GM21786 (cell line): ENCODE results near the gene TNP1.

Experiments
- ATAC-seq: cut with Tn5 transposase; IDR thresholded peaks from one replicate; pipeline ENCODE4 v1.9.1; 2021; ENCODE audit not compliant: unreplicated experiment

The TNP1 gene, protein sequence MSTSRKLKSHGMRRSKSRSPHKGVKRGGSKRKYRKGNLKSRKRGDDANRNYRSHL

DNA sequence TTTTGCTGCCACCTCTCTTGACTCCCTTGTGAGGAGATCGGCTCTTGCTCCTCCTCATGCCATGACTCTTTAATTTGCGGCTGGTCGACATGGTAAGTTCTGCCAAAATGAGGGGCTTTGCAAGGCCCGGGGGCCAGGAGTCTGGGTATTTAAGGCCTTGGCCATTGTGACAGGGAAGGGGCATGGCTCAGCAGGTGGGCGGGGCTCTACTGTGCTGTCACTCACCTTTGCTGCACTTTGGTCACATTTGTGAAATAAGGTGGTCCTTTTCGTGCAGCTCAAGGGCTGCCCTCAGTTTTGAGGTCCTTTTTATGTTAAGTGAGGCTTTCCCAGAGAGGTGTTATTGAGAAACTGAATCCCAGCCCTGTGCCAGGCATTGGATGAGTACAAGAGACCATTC is at the start of gene TNP1:
Gene TNP1 (minus strand): TSS at position 121 of the 400 bp plus-strand sequence. CDS start 30 bp downstream, at position 91.
- ATAC-seq, result no peak

DNA sequence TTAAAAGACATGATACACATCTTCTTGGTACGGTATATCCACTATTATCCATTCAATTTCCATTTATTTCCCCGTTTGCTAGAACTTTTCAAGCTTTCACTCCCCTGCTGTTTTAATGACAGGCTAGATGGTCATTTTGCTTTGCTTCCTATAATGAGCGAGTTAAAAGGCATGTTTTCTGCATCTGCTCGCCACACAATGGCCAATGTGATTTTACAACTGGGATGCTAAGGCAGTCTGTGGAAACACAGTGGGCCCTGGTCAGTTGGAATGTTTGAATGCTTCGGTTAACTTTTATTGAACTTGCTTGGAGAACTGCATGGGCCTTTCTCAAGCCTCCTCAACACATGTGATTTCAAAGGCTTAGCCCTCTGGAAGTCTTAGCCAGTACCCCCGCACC is 48.4 kb upstream of the TNP1 start:
- ATAC-seq, result no peak

DNA sequence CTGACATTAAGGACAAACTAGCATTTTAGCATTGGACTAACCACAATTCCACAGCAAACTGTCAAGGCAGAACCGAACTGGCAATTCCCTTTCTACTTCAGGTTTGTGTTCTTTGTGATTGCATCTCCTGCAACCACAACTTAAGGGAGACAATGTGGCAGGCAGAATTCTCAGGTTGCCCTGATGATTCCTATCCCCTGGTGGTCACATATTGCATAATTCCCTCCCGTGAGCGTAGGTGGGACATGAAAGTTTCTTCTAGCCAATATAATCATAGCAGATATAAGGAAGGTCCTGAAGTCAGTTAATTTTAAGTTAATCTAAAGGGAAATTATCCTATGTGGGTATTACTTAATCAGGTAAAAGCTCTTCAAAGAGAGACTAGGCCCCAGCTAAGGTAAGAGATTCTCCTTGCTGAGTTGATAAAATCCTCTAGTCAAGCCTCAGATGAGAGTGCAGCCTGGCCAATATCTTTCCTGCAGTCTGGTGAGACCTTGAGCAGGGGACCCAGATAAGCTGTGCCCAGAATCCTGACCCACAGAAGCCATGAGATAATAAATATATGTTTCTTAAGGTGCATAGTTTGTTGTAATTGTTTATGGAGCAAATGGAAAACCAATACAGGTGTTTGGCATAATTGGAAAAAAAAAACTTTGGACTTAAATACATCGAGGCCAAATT is 45.9 kb upstream of the TNP1 start:
- no peak for ATAC-seq

DNA sequence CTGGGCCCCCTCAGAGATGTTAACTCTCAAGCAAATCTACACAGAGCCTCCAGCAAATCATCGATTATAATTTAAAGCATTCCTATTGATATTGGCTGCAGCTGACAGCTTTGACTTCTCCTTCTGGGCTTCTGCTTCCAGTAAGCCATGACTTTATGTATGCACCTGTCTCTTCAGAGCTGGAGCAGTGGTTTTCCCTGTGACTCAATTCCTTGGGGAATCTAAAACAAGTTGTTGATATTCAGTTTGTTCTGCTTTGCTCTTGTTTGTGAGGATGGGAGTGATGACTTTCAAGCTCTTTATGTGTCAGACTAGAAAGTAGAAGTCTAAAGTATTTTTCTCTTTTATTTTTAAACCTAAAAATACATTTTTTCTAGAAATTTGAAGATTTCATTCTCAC is 45.1 kb upstream of the TNP1 start:
- ATAC-seq, result no peak

DNA sequence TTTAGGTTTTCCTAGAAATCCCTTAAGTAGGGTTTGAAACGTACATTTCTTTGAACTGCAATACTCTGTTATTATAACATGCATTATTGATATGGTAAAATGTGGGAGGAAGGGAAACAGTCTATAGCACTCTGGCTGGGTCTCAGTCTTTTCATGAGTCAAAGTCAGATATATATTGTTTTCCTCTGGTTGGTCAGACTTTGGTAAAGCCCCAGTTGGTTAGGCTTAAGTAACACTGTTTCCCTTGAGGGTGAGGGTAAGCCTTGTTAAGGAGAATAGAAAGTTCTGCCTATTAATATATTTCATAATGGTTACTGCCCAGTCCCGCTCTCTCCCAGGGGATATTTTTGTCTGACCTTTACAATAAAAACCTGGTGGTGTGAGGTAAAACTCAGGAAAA is 44.7 kb upstream of the TNP1 start:
- ATAC-seq, result no peak

DNA sequence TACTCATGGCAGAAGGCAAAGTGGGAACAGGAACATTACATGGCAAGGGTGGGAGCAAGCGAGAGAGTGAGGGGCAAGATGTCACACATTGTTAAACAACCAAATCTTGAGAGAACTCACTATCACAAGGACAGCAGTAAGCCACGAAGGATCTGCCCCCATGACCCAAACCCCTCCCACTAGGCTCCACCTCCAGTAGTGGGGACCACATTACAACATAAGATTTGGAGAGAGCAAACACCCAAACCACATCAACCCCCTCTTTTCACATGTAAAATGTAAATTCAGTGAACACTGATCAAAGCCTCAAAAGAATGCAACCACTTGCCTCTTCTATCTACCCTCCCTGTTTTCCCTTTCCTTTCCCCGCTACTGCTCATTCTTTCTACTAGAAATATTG is 43.6 kb upstream of the TNP1 start:
- no peak for ATAC-seq

DNA sequence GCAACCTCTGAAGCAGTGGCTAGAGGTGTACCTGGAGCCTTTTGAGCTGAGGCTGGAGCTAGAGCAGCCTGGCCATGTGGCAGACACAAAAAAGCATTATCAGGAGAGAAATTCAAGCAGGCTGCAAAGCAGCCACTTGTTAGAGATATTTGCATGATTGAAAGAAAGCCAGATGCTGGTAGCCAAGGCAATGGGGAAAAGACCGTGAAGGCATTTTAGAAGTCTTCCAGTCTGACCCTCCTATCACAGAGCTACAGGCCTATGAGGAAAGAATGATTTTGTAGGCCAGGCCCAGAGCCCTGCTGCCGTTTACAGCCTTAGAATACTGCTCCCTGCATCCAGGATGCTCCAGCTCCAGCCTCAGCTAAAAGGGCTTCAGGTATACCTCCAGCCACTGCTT is 41.4 kb upstream of the TNP1 start:
- ATAC-seq, result no peak

DNA sequence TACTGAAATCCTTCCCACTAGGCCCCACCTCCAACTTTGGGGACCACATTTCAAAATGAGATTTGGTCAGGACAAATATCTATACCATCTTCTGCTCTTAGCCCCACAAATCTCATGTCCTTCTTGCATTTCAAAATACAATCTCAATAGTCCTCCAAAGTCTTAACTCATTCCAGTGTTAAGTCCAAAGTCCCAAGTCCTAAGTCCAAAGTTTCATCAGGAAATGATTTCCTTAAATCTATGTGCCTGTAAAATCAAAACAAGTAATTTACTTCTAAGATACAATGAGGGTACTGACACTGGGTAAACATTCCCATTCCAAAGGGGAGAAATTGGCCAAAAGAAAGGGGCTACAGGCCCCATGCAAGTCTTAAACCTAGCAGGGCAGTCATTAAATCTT is 40.5 kb upstream of the TNP1 start:
- ATAC-seq, result no peak

DNA sequence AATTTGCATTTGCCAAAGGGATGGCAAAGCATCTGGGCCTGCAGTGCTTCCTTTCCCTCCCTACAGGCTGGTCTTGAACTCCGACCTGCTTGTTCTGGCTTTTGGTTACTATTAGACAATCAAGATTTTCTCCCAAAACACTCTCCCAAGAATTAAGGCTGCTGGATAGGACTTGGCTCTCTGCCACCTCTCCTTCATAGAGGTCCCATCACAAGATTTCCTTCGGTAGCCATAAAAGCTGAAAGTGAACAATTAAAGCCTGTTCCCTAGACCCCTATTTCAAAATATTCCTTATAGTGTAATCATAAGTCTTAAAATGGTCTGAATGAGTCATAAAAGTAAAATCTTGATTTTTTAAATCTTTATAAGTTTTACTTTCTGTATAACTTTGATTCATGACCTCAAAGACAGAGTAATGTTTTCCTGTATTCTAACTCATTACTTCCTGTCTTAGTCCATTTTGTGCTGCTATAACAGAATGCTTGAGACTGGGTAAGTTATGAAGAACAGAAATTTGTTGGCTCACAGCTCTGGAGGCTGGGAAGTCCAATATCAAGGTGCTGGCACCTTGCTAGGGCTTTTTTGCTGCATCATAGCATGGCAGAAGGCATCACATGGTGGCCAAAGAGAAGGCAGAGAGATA is 37.8 kb upstream of the TNP1 start:
- no peak for ATAC-seq

DNA sequence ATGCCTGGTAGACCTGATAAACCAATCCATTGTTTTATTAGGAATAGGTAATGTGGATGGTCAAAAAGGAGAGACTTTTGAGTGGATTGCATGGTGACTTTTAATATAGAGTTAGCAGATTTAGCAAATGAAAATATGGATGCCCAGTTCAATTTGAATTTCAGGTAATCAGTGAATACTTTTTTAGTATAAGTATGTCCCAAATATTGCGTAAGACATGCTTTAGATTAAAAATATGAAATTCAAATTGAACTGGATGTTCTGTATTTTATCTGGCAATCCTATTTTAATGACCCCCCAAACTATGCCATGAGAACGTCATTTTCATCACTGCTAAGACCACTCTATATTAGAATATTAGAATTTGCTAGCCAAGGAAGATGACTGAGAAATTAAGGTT is 30.3 kb upstream of the TNP1 start:
- no peak for ATAC-seq

DNA sequence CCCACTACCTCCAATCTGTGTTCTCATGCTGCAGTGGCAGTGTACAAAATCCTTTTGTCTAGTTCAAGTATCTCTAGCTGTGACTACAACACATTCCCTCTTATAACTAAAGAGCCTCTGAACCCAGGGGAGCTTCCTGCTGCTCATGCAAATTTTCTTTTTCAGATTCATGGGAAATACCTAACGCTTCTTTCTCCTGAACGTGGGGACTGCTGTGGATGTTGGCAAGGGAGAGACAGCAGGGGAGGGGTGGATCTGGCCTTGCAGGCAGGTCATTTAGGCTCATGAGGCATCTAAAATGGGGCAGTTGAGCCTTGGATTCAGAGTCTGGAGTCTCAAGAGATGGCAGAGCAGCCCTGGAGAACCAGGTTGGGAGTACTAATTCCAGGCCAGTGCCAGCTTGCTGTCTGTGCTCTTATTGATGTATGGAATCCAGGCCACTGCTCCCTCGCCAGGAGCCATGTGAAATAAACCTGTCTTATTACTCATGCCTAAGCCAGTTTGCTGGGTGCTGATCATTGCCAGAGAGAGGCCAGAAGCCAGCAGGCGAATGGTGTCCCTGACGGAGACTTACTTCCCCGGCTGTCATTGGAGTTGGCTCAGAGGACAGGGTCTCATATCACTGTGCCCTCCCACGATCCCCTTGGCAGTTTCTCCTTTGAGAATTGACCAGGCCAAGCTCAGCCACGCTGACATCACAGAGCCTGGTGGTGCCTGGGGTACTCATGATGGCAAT is 29.2 kb upstream of the TNP1 start:
- no peak for ATAC-seq

DNA sequence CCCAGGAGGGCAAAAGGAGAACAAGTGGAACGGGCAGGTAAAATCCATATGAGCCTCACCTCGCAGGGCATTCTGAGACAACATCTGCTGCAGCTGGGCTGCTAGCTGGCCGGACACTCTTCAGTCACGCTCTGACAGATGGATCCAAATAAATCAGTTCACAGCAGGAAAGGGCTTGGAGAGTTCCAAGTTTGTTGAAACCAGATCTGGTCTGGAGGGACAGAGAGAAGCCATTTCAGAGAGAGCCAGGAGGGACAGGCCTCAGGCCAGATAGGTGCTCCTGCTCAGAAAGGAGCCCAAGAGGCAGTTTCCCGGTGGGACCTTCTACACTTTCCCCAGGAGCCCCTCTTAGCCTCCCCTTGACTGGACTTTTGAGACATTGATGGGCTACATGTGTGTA is 28.2 kb upstream of the TNP1 start:
- ATAC-seq, result no peak

DNA sequence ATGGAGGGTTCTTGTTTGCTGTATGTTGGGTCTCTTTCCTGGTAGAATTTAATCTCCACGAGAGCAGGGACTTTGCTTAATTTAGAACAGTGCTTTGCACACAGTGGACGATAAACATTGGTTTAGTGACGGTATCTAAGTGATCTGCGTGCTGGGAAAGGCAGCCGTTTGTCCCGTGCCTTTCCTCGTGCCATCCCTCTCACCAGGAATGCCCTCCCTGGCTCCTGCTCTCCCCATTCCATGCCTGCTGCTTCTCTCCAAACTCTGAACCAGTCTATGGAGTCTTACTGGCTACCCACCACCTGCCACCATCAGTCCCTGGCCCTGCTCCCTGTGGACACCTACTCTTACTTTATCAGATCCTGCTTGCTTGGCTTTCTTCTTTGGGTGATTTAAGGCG is 27.3 kb upstream of the TNP1 start:
- ATAC-seq, result no peak

DNA sequence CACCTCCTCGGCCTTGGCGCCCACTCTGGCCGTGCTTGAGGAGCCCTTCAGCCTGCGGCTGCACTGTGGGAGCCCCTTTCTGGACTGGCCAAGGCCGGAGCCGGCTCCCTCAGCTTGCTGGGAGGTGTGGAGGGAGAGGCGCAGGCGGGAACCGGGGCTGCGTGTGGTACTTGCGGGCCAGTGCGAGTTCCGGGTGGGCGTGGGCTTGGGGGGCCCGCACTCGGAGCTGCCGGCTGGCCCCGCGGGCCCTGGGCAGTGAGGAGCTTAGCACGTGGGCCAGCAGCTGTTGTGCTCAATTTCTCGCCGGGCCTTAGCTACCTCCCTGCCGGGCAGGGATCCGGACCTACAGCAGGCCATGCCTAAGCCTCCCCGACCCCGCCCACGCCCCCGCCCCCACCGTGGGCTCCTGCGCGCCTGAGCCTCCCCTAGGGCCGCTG is 25.3 kb upstream of the TNP1 start:
- no peak for ATAC-seq

DNA sequence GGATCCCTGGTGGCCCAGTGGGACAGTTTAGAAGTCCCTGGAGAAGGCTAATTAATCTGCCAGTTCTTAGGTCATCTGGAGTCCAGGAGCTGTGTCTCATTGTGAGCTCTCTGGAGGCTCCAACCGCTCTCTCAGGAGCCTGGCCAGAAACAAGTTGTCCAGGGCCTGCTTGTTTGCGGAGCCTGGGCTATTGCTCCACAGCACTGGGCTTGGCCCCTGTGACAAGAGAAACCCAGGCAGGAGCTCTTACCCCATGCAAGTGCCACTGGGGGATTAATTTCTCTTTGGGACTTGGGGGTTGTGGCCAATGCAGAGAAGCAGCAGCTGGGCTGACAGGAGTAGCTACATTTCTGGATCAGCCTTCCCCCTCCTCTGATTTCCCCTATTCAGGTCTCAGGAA is 24.5 kb upstream of the TNP1 start:
- no peak for ATAC-seq

DNA sequence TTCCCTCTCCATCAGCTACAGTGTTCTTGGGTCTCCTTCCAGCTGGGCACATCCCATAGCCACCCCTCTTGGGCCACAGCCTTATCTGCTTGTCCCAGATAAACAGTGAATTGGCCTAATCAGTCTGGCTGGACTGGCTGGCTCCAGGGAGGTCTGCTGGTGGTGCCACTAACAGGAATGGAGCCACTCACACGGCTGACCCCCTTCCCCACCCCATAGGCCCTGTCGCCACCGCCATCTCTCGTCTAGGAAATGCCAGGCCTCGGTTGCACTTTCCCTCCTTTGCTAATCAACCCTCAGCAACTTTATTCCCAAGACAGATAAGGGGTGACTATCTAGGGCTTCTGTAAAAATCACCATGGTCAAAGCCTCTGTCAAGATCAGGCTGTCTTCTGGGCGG is 23.0 kb upstream of the TNP1 start:
- no peak for ATAC-seq

DNA sequence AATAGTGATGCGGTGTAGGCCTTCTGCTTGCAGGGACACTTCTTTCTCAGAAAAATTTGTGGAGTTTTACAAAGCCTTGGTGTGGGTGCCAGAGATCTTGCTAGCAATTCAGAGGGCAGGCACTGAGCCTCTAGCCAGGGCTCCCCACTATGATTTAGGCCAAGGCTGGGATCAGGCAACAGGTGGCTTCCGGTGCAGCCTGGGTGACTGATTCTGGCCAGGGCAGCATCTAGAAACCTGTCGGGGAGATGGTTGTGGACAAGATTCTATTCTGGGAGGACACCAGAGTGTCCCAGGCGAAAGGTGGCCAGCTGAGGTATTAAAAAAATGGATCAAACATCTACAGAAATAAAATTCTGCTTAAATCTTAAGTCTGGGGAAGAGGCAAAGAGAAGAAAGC is 21.5 kb upstream of the TNP1 start:
- no peak for ATAC-seq

DNA sequence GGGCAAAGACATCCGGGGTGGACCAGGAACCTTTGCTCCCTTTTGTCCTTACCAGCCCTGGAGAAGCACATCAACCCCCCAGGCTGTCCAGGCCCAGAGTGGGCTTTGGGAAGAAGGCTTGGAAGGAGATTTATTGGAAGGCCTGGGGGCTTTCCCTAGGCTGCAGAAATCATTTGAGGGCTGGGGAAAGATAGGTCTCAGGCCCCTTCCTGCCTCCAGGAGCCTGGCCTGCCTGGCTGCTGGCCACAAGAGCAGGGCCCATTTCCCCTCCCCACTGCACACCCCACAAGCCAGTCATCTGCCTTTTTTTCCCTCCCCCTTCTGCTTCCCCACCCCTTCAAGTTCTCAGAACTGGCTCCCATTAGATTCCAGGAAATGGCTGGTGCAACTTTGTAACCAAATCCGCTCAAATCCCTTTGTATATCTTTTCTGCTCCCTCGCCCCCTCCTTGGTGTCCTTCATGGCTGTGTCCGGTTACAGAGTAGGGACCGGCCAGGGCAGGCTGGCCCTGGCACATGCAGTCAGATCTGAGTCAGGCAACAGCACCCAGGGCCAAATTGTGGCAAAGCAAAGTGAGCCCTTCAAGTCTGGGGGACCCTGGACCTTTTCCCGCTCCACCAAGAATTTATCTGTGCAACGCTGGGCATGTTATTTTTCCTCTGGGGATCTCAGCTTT is 20.8 kb upstream of the TNP1 start:
- ATAC-seq, result no peak

DNA sequence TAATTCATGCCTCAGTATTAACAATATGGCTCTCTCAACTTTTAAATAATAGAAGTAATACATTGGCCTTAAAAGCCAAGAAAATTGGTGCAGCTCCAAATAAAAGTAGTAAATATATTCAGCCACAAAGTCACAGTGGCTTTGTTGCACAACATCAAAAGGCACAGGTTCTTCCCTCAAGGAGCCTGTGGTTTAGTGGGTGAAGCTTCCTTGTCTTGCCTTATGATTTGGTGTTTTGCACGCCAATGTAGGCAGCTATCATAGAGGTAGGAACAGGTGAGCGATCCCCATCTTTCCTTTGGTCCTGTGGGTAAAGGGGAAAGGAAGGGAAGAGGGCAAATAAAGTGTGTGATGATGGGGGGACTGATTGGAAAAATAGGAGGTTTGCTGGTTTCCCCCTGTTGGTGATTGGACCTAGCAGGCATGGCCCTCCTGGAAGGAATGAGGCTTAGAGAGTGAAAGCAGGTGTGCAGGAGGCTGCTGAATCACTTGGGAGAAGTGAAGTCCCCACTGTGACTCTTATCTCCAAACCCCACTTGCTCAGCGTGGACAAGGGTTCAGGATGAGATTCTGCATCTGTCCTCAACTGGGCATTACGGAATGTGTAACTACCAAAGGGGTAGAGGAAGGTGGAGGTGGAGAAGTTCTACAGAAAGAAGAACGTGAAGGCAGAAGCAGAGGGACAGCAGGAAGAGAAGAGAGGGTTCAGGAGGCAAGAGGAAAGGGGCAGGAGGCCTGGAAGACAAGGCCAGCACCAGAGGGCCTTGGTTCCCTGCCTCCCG is 20.1 kb upstream of the TNP1 start:
- no peak for ATAC-seq

DNA sequence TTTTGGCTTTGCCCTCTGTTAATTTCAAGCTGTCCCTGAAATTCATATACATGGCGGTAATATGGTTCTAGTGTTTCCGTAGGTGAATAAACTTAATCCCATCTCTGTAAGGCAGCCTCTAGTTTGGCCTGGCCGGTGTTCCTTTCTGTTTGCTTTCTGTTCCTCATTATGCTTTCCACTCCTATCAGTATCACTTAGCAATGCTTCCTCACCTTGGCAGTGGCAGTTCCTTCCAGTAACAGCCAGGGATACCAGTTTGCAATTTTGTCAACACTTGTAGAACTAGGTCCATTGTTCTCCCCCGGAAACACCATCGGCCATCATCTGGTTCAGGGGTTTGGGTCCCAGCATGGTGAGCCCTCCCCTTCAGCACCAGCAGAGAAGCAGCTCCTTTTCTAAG is 18.2 kb upstream of the TNP1 start:
- ATAC-seq, result no peak

DNA sequence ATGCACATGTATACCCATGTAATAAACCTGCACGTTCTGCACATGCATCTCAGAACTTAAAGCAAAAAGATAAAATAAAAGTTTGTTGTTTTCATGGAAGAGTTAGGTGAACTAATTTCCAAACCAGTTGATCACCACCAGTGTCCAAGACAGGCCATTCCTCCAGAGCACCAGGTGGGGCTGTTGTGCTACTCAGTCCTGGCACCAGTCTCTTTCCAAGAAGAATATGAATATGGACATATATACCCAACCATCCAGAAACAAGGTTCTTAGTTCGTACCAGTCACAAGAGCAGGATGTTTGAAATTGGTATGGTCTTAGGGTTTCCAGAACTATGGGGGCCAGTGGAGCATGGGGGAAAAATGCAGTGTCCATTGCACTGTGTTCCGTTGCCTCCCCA is 17.2 kb upstream of the TNP1 start:
- no peak for ATAC-seq
